Activated T-helper 17 cell treated with anti-CD3 and anti-CD28 coated beads, Interleukin-2, amount 50 U/mL, for 72 hours (primary cell): ENCODE results near the gene MRGPRD. TPM values are rescaled to one million over a fixed set of nuclear protein-coding genes. Genes with fewer than 3 reads are reported as not detected.
"Not testable (repeated sequence)": the region's sequence is repeated elsewhere in the genome, so short reads cannot be mapped to it uniquely, and the experiment has no call there.

Source experiments
- ATAC-seq: fragments of 150-1000 bp; cut with Tn5 transposase; replicated peaks from 2 replicates; pipeline ENCODE4 v1.10.0; 2021; ENCODE audit warnings: mild to moderate bottlenecking, moderate library complexity
- H3K27ac Mint-ChIP-seq: one replicate; pipeline ENCODE4 v1.8.0; 2022; ENCODE audit warnings: mixed read lengths
- H3K27me3 Mint-ChIP-seq: one replicate; pipeline ENCODE4 v1.8.0; 2022; ENCODE audit warnings: mixed read lengths
- H3K36me3 Mint-ChIP-seq: one replicate; pipeline ENCODE4 v1.8.0; 2022; ENCODE audit warnings: low read depth, mild to moderate bottlenecking, mixed read lengths
- H3K4me1 Mint-ChIP-seq: one replicate; pipeline ENCODE4 v1.8.0; 2022; ENCODE audit warnings: mixed read lengths
- H3K4me3 Mint-ChIP-seq: one replicate; pipeline ENCODE4 v1.8.0; 2022; ENCODE audit warnings: mild to moderate bottlenecking, mixed read lengths
- H3K9me3 Mint-ChIP-seq: one replicate; pipeline ENCODE4 v1.8.0; 2022; ENCODE audit warnings: mixed read lengths
- total RNA-seq, 2 donors: library from RNA; stranded (reverse); gene quantifications; one replicate each; pipeline ENCODE4 v1.2.3, GENCODE V29; 2022

The MRGPRD gene
- total RNA-seq, 2 donors from 2014 or later, result not detected

GRCh38 chr11:69001243-69002081, 20.7 kb upstream of the MRGPRD start:
- no peak for ATAC-seq
- no peaks in the 10 kb centered on the region for H3K4me1 Mint-ChIP-seq
- no peaks in the 10 kb centered on the region for H3K36me3 Mint-ChIP-seq
- H3K4me3 Mint-ChIP-seq, result no peak overlapping the region
- H3K27ac Mint-ChIP-seq, result no peak overlapping the region
- H3K9me3 Mint-ChIP-seq, result no peaks in the 10 kb centered on the region
- H3K27me3 Mint-ChIP-seq, result no peaks in the 10 kb centered on the region

- H3K4me3 Mint-ChIP-seq, result no peak overlapping the region
- H3K27me3 Mint-ChIP-seq, result no peaks in the 10 kb centered on the region
- H3K4me1 Mint-ChIP-seq, result no peaks in the 10 kb centered on the region
- no peaks in the 10 kb centered on the region for H3K36me3 Mint-ChIP-seq
- ATAC-seq, result no peak
- H3K9me3 Mint-ChIP-seq, result no peaks in the 10 kb centered on the region
- no peak overlapping the region for H3K27ac Mint-ChIP-seq
These were observed 20.1 kb upstream of the MRGPRD start for GRCh38 chr11:69000831-69001242.

GRCh38 chr11:69000391-69000790, 19.6 kb upstream of the MRGPRD start:
- Mint-ChIP-seq H3K4me3 (no peak overlapping the region), H3K36me3 (no peaks in the 10 kb centered on the region), H3K4me1 (no peaks in the 10 kb centered on the region), H3K27me3 (no peaks in the 10 kb centered on the region), H3K27ac (no peak overlapping the region), H3K9me3 (no peaks in the 10 kb centered on the region)
- ATAC-seq, result no peak

- H3K36me3 Mint-ChIP-seq, H3K27me3 Mint-ChIP-seq, H3K27ac Mint-ChIP-seq, H3K4me1 Mint-ChIP-seq, H3K9me3 Mint-ChIP-seq, ATAC-seq, H3K4me3 Mint-ChIP-seq: not testable (repeated sequence)
These were observed 19.1 kb upstream of the MRGPRD start for GRCh38 chr11:68999748-69000355.

GRCh38 chr11:68999093-68999747, 18.4 kb upstream of the MRGPRD start:
- H3K9me3 Mint-ChIP-seq, result no peaks in the 10 kb centered on the region
- no peak overlapping the region for H3K27ac Mint-ChIP-seq

GRCh38 chr11:68998390-68998911, 17.7 kb upstream of the MRGPRD start:
- no peaks in the 10 kb centered on the region for H3K4me1 Mint-ChIP-seq
- no peak for ATAC-seq
- H3K36me3 Mint-ChIP-seq, result no peaks in the 10 kb centered on the region
- peaks cover 4% of the 10 kb centered on the region for H3K27me3 Mint-ChIP-seq
- no peak overlapping the region for H3K27ac Mint-ChIP-seq
- H3K4me3 Mint-ChIP-seq, result no peak overlapping the region
- H3K9me3 Mint-ChIP-seq, result no peaks in the 10 kb centered on the region

More at GRCh38 chr11:68999093-68999747, 18.4 kb upstream of the MRGPRD start:
- ATAC-seq, result no peak
- Mint-ChIP-seq H3K27me3 (no peaks in the 10 kb centered on the region), H3K4me3 (no peak overlapping the region), H3K4me1 (no peaks in the 10 kb centered on the region), H3K36me3 (no peaks in the 10 kb centered on the region)

- H3K36me3 Mint-ChIP-seq, result no peaks in the 10 kb centered on the region
- ATAC-seq, result no peak
- no peak overlapping the region for H3K27ac Mint-ChIP-seq
- no peaks in the 10 kb centered on the region for H3K4me1 Mint-ChIP-seq
- peaks cover 4% of the 10 kb centered on the region for H3K27me3 Mint-ChIP-seq
- no peak overlapping the region for H3K4me3 Mint-ChIP-seq
- H3K9me3 Mint-ChIP-seq, result no peaks in the 10 kb centered on the region
These were observed 17.2 kb upstream of the MRGPRD start for GRCh38 chr11:68997995-68998348.

GRCh38 chr11:68997124-68997994, 16.6 kb upstream of the MRGPRD start:
- ATAC-seq, result no peak
- Mint-ChIP-seq H3K4me1 (no peaks in the 10 kb centered on the region), H3K27me3 (peaks cover 4% of the 10 kb centered on the region), H3K27ac (no peak overlapping the region), H3K36me3 (no peaks in the 10 kb centered on the region), H3K4me3 (no peak overlapping the region), H3K9me3 (no peaks in the 10 kb centered on the region)

GRCh38 chr11:68996376-68997123, 15.8 kb upstream of the MRGPRD start:
- Mint-ChIP-seq H3K4me3 (no peak overlapping the region), H3K27me3 (peaks cover 10% of the 10 kb centered on the region), H3K9me3 (no peaks in the 10 kb centered on the region), H3K27ac (no peak overlapping the region), H3K4me1 (no peaks in the 10 kb centered on the region), H3K36me3 (no peaks in the 10 kb centered on the region)
- ATAC-seq, result no peak

- Mint-ChIP-seq H3K4me1 (no peaks in the 10 kb centered on the region), H3K36me3 (no peaks in the 10 kb centered on the region), H3K4me3 (no peak overlapping the region), H3K27ac (no peak overlapping the region), H3K9me3 (no peaks in the 10 kb centered on the region), H3K27me3 (peaks cover 10% of the 10 kb centered on the region)
- no peak for ATAC-seq
These were observed 14.1 kb upstream of the MRGPRD start for GRCh38 chr11:68994894-68995285.

- Mint-ChIP-seq H3K27ac (no peak overlapping the region), H3K9me3 (no peaks in the 10 kb centered on the region), H3K4me1 (no peaks in the 10 kb centered on the region), H3K36me3 (no peaks in the 10 kb centered on the region), H3K4me3 (no peak overlapping the region), H3K27me3 (peaks cover 10% of the 10 kb centered on the region)
- ATAC-seq, result no peak
These were observed 13.5 kb upstream of the MRGPRD start for GRCh38 chr11:68994161-68994893.

GRCh38 chr11:68993546-68993945, 12.8 kb upstream of the MRGPRD start:
- Mint-ChIP-seq H3K4me1 (no peaks in the 10 kb centered on the region), H3K9me3 (no peaks in the 10 kb centered on the region), H3K27me3 (peaks cover 10% of the 10 kb centered on the region), H3K4me3 (no peak overlapping the region), H3K27ac (no peak overlapping the region), H3K36me3 (no peaks in the 10 kb centered on the region)
- no peak for ATAC-seq

GRCh38 chr11:68992743-68993255, 12.0 kb upstream of the MRGPRD start:
- Mint-ChIP-seq H3K36me3 (no peaks in the 10 kb centered on the region), H3K4me3 (no peak overlapping the region), H3K27ac (no peak overlapping the region), H3K9me3 (no peaks in the 10 kb centered on the region), H3K4me1 (no peaks in the 10 kb centered on the region), H3K27me3 (peaks cover 10% of the 10 kb centered on the region)
- ATAC-seq, result no peak
